OCI-LY7 (cell line): Measurements from ENCODE around the gene TNS3.

Source experiments
- EZH2phosphoT487 ChIP-seq: fragments of 200-600 bp; sonication (generic); IDR thresholded peaks from 2 replicates; pipeline ENCODE4 v1.6.1; 2018; ENCODE audit warnings: low read depth, borderline replicate concordance, mild to moderate bottlenecking, mixed run types, antibody characterized with exemption, low read length, moderate library complexity, mixed read lengths
- TF ChIP-seq, protein P1 (sequence below): fragments of 200-600 bp; sonication (generic); conservative IDR thresholded peaks from 2 replicates; pipeline ENCODE4 v1.5.1; 2014; ENCODE audit warnings: mild to moderate bottlenecking, antibody characterized with exemption, low read length, moderate library complexity, mixed read lengths

DNA sequence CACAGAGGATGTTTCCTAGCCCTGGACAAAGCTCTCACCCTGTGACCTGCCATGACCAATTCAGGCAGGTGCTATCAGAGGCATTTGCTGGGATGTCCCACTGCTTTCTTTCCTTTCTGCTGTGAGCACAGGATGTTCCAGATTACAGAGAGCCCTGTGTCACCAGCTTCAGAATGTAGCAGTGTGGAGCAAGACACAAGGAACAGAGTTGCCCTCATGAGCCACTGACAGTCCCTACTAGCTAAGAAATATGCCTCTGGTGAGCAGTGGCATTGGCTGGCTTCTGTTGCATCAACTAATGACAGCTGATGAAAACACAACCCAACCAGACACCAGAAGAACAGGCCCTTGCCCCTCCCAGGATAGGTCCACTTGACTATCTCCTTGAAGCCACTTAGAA, 337.2 kb downstream of the TNS3 start:
- TF ChIP-seq, protein P1, sequence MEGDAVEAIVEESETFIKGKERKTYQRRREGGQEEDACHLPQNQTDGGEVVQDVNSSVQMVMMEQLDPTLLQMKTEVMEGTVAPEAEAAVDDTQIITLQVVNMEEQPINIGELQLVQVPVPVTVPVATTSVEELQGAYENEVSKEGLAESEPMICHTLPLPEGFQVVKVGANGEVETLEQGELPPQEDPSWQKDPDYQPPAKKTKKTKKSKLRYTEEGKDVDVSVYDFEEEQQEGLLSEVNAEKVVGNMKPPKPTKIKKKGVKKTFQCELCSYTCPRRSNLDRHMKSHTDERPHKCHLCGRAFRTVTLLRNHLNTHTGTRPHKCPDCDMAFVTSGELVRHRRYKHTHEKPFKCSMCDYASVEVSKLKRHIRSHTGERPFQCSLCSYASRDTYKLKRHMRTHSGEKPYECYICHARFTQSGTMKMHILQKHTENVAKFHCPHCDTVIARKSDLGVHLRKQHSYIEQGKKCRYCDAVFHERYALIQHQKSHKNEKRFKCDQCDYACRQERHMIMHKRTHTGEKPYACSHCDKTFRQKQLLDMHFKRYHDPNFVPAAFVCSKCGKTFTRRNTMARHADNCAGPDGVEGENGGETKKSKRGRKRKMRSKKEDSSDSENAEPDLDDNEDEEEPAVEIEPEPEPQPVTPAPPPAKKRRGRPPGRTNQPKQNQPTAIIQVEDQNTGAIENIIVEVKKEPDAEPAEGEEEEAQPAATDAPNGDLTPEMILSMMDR = no peak
- TF ChIP-seq EZH2phosphoT487 = no peak
